Measurements from ENCODE around the gene BMP6.

The BMP6 gene

GRCh38 chr6:7906741-7907140 lies 180.8 kb downstream of the BMP6 start:
- DNase-seq (ENCODE audit: low read depth): no peak

GRCh38 chr6:7907159-7907558 lies 181.3 kb downstream of the BMP6 start:
- DNase-seq (ENCODE audit: low read depth): no peak

GRCh38 chr6:7909323-7910276 lies 183.7 kb downstream of the BMP6 start:
- peak; percentile 58 for DNase-seq (ENCODE audit: low read depth)

GRCh38 chr6:7910298-7910653 lies 184.4 kb downstream of the BMP6 start:
- no peak for DNase-seq (ENCODE audit: low read depth)

GRCh38 chr6:7910654-7911344 lies 184.9 kb downstream of the BMP6 start, which contains the start of gene TXNDC5:
Gene TXNDC5, minus strand, starts transcription at chr6:7910788. Its CDS starts 12 bp downstream, at chr6:7910776.
- DNase-seq (ENCODE audit: low read depth): peak; percentile 77

GRCh38 chr6:7911345-7911725 lies 185.4 kb downstream of the BMP6 start:
- no peak for DNase-seq (ENCODE audit: low read depth)

GRCh38 chr6:7912024-7912423 lies 186.1 kb downstream of the BMP6 start:
- DNase-seq (ENCODE audit: low read depth): no peak

GRCh38 chr6:7912736-7913517 lies 187.0 kb downstream of the BMP6 start:
- DNase-seq (ENCODE audit: low read depth): no peak

GRCh38 chr6:7914311-7914710 lies 188.4 kb downstream of the BMP6 start:
- no peak for DNase-seq (ENCODE audit: low read depth)

GRCh38 chr6:7914991-7915789 lies 189.3 kb downstream of the BMP6 start:
- DNase-seq (ENCODE audit: low read depth): peak; percentile 98

GRCh38 chr6:7916959-7917358 lies 191.1 kb downstream of the BMP6 start:
- DNase-seq (ENCODE audit: low read depth): no peak

- DNase-seq (ENCODE audit: low read depth): no peak
These were observed 191.8 kb downstream of the BMP6 start for GRCh38 chr6:7917729-7918128.

GRCh38 chr6:7918403-7918802 lies 192.5 kb downstream of the BMP6 start:
- no peak for DNase-seq (ENCODE audit: low read depth)

GRCh38 chr6:7919871-7920270 lies 194.0 kb downstream of the BMP6 start:
- DNase-seq (ENCODE audit: low read depth): no peak

GRCh38 chr6:7920425-7920824 lies 194.5 kb downstream of the BMP6 start:
- DNase-seq (ENCODE audit: low read depth): no peak

GRCh38 chr6:7921046-7921445 lies 195.1 kb downstream of the BMP6 start:
- no peak for DNase-seq (ENCODE audit: low read depth)

GRCh38 chr6:7921632-7922092 lies 195.8 kb downstream of the BMP6 start:
- no peak for DNase-seq (ENCODE audit: low read depth)

GRCh38 chr6:7922596-7922995 lies 196.7 kb downstream of the BMP6 start:
- DNase-seq (ENCODE audit: low read depth): peak; percentile 62

GRCh38 chr6:7924867-7925266 lies 199.0 kb downstream of the BMP6 start:
- no peak for DNase-seq (ENCODE audit: low read depth)

Measured in fibroblast of gingiva (primary cell).